Duodenal mucosa (tissue), 2 donors: ENCODE results near the gene BEST1.

Experiments
- H3K27ac ChIP-seq: one replicate; pipeline ENCODE4 v1.7.0; 2013; ENCODE audit warnings: low read depth, low read length
- H3K27me3 ChIP-seq, 2 donors: one replicate each; pipeline ENCODE4 v1.7.0; 2013; ENCODE audit warnings: low read length in 2 of 2, control low read depth in 1 of 2; ENCODE audit not compliant: insufficient read depth in 2 of 2, control insufficient read depth in 1 of 2
- H3K36me3 ChIP-seq, 2 donors: one replicate each; pipeline ENCODE4 v1.7.0; 2013; ENCODE audit warnings: low read length in 2 of 2, control low read depth in 1 of 2; ENCODE audit not compliant: insufficient read depth in 2 of 2, control insufficient read depth in 1 of 2
- H3K4me1 ChIP-seq, 2 donors: one replicate each; pipeline ENCODE4 v1.7.0; 2013; ENCODE audit warnings: low read length in 2 of 2, control low read depth in 1 of 2; ENCODE audit not compliant: insufficient read depth in 2 of 2, control insufficient read depth in 1 of 2
- H3K4me3 ChIP-seq, 2 donors: one replicate each; pipeline ENCODE4 v1.7.0; 2013; ENCODE audit warnings: low read length in 2 of 2, low read depth in 1 of 2
- H3K9ac ChIP-seq, 2 donors: one replicate each; pipeline ENCODE4 v1.7.0; 2013; ENCODE audit warnings: low read length in 2 of 2, low read depth in 1 of 2
- H3K9me3 ChIP-seq, 2 donors: one replicate each; pipeline ENCODE4 v1.7.0; 2013; ENCODE audit warnings: low read length in 2 of 2, control low read depth in 1 of 2; ENCODE audit not compliant: control insufficient read depth in 1 of 2

The BEST1 gene

GRCh38 chr11:61969838-61970662 lies 19.9 kb downstream of the BEST1 start:
- peaks cover 60 to 66% of the 10 kb centered on the region in 2 donors for H3K4me1 ChIP-seq
- H3K4me3 ChIP-seq, result no peak overlapping the region
- H3K27me3 ChIP-seq, result no peaks in the 10 kb centered on the region
- no peaks in the 10 kb centered on the region for H3K9me3 ChIP-seq
- H3K9ac ChIP-seq, result no peak overlapping the region
- peaks cover 6% of the 10 kb centered on the region in 2 donors for H3K36me3 ChIP-seq
- peak overlapping the region; percentile 55 for H3K27ac ChIP-seq

GRCh38 chr11:61971248-61972111 lies 21.3 kb downstream of the BEST1 start:
- peak overlapping the region; percentile 3 to 48 for H3K9ac ChIP-seq
- H3K27me3 ChIP-seq, result no peaks in the 10 kb centered on the region
- H3K9me3 ChIP-seq, result no peaks in the 10 kb centered on the region
- H3K4me3 ChIP-seq, result peak overlapping the region; percentile 0 to 40
- no peaks in the 10 kb centered on the region for H3K36me3 ChIP-seq
- peaks cover 71 to 74% of the 10 kb centered on the region in 2 donors for H3K4me1 ChIP-seq
- peak overlapping the region; percentile 87 for H3K27ac ChIP-seq

DNA sequence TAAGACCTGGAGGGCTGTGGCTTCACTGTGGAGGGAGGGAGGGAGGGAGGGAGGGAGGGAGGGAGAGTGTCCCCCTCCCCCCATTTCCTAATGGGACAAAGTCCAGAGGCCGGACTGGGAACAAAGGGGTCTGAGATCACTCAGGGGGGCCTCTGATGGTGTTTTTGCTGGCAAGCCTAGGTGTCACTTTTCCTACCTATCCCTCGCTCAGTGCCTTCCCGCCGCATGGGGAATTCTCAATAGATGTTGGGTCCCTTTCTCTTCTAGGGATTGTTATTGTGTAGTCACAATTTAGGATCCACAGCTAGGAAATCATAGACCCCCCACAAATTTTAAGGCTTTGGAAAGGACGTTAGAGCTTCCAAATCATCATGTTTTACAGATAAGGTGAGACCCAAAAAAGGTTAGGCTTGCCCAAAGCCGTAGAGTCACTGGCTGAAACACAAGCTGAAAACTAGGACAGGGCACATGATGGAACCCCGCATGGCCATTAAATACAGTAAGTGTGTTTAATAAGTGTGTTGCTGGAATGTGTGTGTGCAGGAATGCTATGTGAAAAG lies 22.0 kb downstream of the BEST1 start:
- no peaks in the 10 kb centered on the region for H3K9me3 ChIP-seq
- H3K4me3 ChIP-seq, result peak overlapping the region; percentile 1 to 29
- H3K27me3 ChIP-seq, result no peaks in the 10 kb centered on the region
- H3K4me1 ChIP-seq, result peaks cover 78 to 81% of the 10 kb centered on the region in 2 donors
- peak overlapping the region; percentile 35 to 67 for H3K9ac ChIP-seq
- no peaks in the 10 kb centered on the region for H3K36me3 ChIP-seq
- peak overlapping the region; percentile 87 for H3K27ac ChIP-seq

DNA sequence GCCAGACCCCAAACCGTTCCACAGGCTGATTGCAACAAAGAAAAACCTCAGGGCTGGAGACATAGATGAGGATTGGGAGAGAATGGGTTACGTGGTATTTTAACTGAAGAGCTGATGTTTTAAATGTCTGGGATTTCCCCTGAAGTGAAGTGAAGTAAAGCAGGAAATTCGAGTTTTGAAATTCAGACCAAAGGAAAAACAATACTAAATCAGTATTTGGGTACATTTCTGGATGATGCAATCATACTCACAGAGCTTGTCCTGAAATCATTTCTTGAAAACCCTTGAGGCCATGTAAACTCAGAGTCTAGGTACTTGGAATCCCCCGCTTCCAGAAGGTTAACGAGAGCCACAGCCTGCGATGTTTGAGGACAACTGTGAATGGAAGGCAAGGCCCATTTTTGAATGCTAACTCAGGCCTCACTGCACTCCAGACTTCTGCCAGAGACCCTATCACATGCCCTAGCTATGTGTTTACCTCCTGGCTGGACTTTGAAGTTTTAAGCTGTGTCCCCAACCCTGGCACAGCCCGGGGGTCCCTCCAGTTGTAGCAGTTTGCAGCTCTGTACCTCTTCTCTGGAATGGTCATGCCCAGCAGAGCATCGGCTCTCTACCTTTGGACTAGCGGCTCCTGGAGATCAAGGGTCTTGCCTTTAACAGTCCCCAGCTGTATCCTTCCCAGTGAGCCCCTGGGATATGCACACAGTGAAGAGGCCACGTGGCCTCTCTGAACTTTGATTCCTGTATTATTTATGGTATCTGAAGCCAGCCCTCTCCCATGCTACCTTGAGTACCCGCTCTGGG lies 22.7 kb downstream of the BEST1 start:
- Histone ChIP-seq H3K4me3 (peak overlapping the region; percentile 11 to 41), H3K4me1 (peaks cover 84 to 88% of the 10 kb centered on the region in 2 donors)

DNA sequence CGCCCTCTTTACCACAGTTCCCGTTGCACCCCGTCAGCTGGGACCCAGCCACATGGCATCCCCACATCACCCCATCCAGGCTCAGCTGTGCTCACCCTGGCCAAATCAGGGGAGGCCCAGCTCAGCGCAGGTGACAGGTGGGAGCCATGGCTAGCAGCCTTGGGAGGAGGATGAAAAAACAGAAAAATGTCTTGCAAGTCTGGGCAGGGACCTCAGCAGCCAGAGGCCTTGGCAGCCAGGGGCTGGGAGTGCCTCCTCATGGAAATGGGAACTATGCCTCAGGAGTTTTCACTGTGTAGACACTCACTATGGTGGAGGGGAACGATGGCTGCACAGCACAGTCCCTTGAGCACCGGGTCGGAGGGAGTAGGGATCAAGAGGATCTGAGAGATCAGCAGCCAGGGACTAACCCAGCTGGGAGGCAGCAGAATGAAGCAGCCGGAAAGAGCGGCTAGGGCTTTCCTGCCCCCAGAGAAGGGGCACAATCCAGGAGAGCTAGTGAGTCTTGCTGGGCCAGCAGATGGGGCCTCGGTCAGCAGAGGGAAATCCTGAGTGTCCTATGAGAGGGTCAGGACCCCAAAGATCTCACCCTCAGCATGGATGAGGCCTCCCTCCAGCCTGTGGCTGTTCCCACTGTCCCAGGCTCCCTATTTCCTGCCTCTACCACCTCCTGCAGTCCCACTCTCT lies 23.5 kb downstream of the BEST1 start:
- Histone ChIP-seq H3K27me3 (no peaks in the 10 kb centered on the region), H3K9me3 (no peaks in the 10 kb centered on the region), H3K4me3 (peak overlapping the region; percentile 11 to 41), H3K36me3 (no peaks in the 10 kb centered on the region), H3K4me1 (peaks cover 84 to 88% of the 10 kb centered on the region in 2 donors), H3K27ac (peak overlapping the region; percentile 87), H3K9ac (peak overlapping the region; percentile 35 to 68)

More for the DNA sequence above, 22.7 kb downstream of the BEST1 start:
- no peaks in the 10 kb centered on the region for H3K36me3 ChIP-seq
- no peaks in the 10 kb centered on the region for H3K27me3 ChIP-seq
- no peaks in the 10 kb centered on the region for H3K9me3 ChIP-seq
- peak overlapping the region; percentile 35 to 68 for H3K9ac ChIP-seq
- H3K27ac ChIP-seq, result peak overlapping the region; percentile 87

DNA sequence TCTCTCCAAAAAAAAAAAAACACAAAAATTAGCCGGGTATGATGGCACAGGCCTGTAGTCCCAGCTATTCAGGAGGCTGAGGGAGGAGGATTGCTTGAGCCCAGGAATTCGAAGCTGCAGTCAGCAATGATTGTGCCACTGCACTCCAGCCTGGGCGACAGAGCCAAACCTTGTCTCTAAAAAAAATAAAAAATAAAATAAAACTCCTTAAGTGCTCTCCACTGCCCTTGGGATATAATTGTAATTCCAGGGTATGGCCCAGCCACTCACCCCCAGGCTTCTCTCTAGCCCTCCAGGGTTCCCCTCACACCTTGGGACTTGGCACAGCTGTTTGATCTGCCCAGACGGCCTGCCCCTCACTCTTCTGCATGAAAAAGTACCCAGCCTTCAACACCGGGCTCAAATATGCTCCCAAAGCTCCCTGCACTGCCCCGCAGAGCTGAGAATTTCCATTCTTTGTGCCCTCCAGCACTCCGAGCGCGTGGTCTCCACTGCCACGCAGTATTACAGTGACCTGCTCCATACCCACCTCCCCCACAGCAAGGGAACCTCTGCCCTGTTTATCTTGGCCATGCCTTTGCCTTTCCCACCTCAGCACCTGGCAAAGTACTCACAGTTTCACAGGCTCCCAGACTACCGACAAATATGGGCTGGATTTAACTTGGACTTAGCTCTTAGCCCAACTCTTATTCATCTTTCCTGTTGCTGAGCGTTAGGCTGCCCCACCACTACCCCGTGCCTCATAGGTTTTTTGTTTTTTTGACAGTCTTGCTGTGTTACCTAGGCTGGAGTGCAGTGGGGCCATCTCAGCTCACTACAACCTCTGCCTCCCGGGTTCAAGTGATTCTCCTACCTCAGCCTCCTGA lies 24.8 kb downstream of the BEST1 start:
- H3K36me3 ChIP-seq, result no peaks in the 10 kb centered on the region
- H3K4me3 ChIP-seq, result peak overlapping the region; percentile 52 to 59
- peak overlapping the region; percentile 49 for H3K27ac ChIP-seq
- H3K4me1 ChIP-seq, result peaks cover 82 to 91% of the 10 kb centered on the region in 2 donors
- H3K9me3 ChIP-seq, result no peaks in the 10 kb centered on the region
- H3K9ac ChIP-seq, result peak overlapping the region; percentile 31 to 60
- H3K27me3 ChIP-seq, result no peaks in the 10 kb centered on the region

- H3K27ac ChIP-seq, result peak overlapping the region; percentile 49
Measured at GRCh38 chr11:61975638-61976419, 25.7 kb downstream of the BEST1 start.

GRCh38 chr11:61976420-61976800 lies 26.3 kb downstream of the BEST1 start:
- Histone ChIP-seq H3K9me3 (no peaks in the 10 kb centered on the region), H3K27me3 (no peaks in the 10 kb centered on the region), H3K4me3 (peak overlapping the region; percentile 52 to 59), H3K9ac (peak overlapping the region; percentile 31 to 60), H3K27ac (no peak overlapping the region), H3K4me1 (peaks cover 79% of the 10 kb centered on the region in 2 donors), H3K36me3 (no peaks in the 10 kb centered on the region)

More at GRCh38 chr11:61975638-61976419, 25.7 kb downstream of the BEST1 start:
- Histone ChIP-seq H3K4me3 (peak overlapping the region; percentile 52 to 59), H3K9ac (peak overlapping the region; percentile 31 to 60), H3K9me3 (no peaks in the 10 kb centered on the region), H3K27me3 (no peaks in the 10 kb centered on the region), H3K4me1 (peaks cover 80 to 84% of the 10 kb centered on the region in 2 donors), H3K36me3 (no peaks in the 10 kb centered on the region)
